Activated CD4-positive, alpha-beta T cell treated with anti-CD3 and anti-CD28 coated beads for 36 hours (primary cell): ENCODE data around the gene ADGRG3. TPM values are rescaled to one million over a fixed set of nuclear protein-coding genes. Genes with fewer than 3 reads are reported as not detected.
A peak's percentile ranks its signal among the peaks of the same experiment; 100 is the strongest.
"Not testable (repeated sequence)": the region's sequence is repeated elsewhere in the genome, so short reads cannot be mapped to it uniquely, and the experiment has no call there.

ENCODE experiments used
- ATAC-seq: fragments of 200-7000 bp; cut with Tn5 transposase; one replicate; pipeline ENCODE4 v1.10.0; 2021; ENCODE audit warnings: mild to moderate bottlenecking, moderate library complexity
- CTCF ChIA-PET: fragments of 350-600 bp; sonication (Branson Sonifier 250); formaldehyde crosslinking; loops from one replicate; lab custom pipeline; 2021; ENCODE audit warnings: antibody characterized with exemption; lab: Charles Lee
- POLR2A ChIA-PET: fragments of 350-600 bp; sonication (Branson Sonifier 250); formaldehyde crosslinking; loops from one replicate; lab custom pipeline; 2021; ENCODE audit warnings: antibody characterized with exemption, inconsistent platforms; lab: Charles Lee
- DNase-seq: peaks from one replicate; pipeline ENCODE4 v3.0.0-alpha.2; 2020
- H3K27ac Mint-ChIP-seq: one replicate; pipeline ENCODE4 v1.8.0; 2021; ENCODE audit warnings: mixed read lengths
- H3K27me3 Mint-ChIP-seq: one replicate; pipeline ENCODE4 v1.8.0; 2021; ENCODE audit warnings: mixed read lengths
- H3K36me3 Mint-ChIP-seq: one replicate; pipeline ENCODE4 v1.8.0; 2021; ENCODE audit warnings: low read depth, mixed read lengths
- H3K4me1 Mint-ChIP-seq: one replicate; pipeline ENCODE4 v1.8.0; 2021; ENCODE audit warnings: mixed read lengths
- H3K4me3 Mint-ChIP-seq: one replicate; pipeline ENCODE4 v1.8.0; 2021; ENCODE audit warnings: mild to moderate bottlenecking, moderate library complexity, mixed read lengths
- H3K9me3 Mint-ChIP-seq: one replicate; pipeline ENCODE4 v1.8.0; 2021; ENCODE audit warnings: low read depth, mixed read lengths
- intact Hi-C, 2 experiments: fragments of 100-400 bp; cut with DNase I in 1 of 2; cut with micrococcal nuclease in 1 of 2; formaldehyde crosslinking; loops; one replicate each; pipeline versions ENCODE4 v1.14.2 to v1.15.1; 2022 to 2024; cut with DNase I, micrococcal nuclease
- total RNA-seq, 2 experiments: library from RNA; stranded (reverse); gene quantifications; one replicate each; pipeline ENCODE4 v1.2.3, GENCODE V29; 2021

Gene ADGRG3
- total RNA-seq, 2 experiments from 2014 or later: not detected

DNA sequence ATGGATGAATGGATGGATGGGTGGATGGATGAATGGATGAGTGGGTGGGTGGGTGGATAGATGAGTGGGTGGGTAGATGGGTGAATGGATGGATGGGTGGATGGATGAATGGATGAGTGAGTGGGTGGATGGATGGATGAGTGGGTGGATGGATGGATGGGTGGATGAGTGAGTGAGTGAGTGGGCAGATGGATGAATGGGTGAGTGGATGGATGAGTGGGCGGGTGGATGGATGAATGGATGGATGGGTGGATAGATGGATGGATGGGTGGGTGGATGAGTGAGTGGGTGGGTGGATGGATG, 61.0 kb downstream of the ADGRG3 start:
- Mint-ChIP-seq H3K9me3 (peaks cover 10% of the 10 kb centered on the region), H3K27ac (no peak overlapping the region), H3K27me3 (no peaks in the 10 kb centered on the region), H3K4me3 (no peak overlapping the region), H3K4me1 (no peaks in the 10 kb centered on the region), H3K36me3 (peaks cover 11% of the 10 kb centered on the region)
- CTCF ChIA-PET: no interaction called here
- intact Hi-C loops: no loop called here
- POLR2A ChIA-PET: no interaction called here
- no peak for DNase-seq
- ATAC-seq: no peak

DNA sequence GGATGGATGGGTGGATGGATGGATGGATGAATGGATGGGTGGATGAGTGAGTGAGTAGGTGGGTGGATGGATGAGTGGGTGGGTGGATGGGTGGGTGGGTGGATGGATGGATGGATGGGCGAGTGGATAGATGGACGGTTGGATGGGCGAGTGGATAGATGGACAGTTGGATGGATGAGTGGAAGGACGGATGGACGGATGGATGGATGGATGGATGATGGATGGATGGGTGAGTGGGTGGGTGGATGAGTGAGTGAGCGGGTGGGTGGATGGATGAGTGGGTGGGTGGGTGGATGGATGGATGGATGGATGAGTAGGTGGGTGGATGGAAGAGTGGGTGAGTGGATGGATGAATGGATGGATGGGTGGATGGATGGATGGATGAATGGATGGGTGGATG, 61.7 kb downstream of the ADGRG3 start:
- H3K27me3 Mint-ChIP-seq, ATAC-seq, H3K4me3 Mint-ChIP-seq, H3K4me1 Mint-ChIP-seq, H3K27ac Mint-ChIP-seq, POLR2A ChIA-PET, DNase-seq: not testable (repeated sequence)
- Mint-ChIP-seq H3K9me3 (peaks cover 10% of the 10 kb centered on the region), H3K36me3 (peaks cover 11% of the 10 kb centered on the region)
- intact Hi-C loops: loop anchor here in 1 of 2 experiments (10.0 kb wide), 1 partner anchor 1305 kb away; the partner anchor contains the start of gene AMFR
- CTCF ChIA-PET: interaction anchor here (0.8 kb wide), 1 partner anchor 268 kb away, joined by 6 read pairs; no protein-coding TSS in a partner anchor

DNA sequence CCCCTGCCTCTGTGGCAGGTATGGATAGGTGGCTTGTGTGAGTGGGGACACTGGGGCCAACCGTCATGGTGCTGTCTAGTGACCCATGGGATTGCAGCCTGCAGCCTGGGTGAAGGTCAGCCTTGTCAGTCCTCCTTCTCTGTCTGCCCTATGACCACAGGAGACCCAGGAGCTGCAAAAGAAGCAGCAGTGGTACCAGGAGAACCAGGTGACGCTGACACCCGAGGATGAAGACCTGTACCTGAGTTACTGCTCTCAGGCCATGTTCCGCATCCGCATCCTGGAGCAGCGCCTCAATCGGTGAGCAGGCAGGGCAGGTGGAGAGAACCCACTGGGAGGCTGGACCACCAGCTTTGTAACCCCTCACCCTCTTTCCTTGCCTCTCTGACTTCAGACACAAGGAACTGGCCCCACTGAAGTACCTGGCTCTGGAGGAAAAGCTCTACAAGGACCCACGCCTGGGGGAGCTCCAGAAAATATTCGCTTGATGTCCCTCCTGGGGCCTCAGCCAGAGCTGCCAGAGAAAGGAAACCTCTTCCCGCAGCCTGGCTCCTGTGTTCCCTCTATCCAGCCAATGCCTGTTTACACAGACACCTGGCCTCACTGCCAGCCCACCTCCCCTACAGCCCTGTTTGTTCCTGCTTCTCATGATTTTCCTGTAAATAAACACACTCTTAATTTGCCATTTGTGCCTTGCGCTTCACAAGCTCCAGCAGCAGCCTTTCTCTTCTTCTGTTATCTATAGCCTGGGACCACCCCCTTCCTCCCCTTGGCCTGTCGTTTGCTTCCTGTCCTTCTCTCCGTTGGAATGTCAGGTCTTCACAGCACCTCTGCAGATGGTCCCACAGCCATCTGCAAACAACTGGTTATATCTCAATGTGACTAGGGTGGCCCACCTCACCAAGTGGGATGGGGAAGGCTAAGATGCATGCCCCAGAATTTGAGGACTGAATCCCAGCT, 62.9 kb downstream of the ADGRG3 start:
- Mint-ChIP-seq H3K4me1 (peaks cover 3% of the 10 kb centered on the region), H3K27ac (no peak overlapping the region), H3K36me3 (peaks cover 11% of the 10 kb centered on the region), H3K4me3 (no peak overlapping the region), H3K9me3 (peaks cover 10% of the 10 kb centered on the region), H3K27me3 (no peaks in the 10 kb centered on the region)
- CTCF ChIA-PET: interaction anchor here (0.8 to 1.0 kb wide), 3 partner anchors 18 to 269 kb away, joined by 3 to 6 read pairs (median 4); no protein-coding TSS in a partner anchor
- no peak for DNase-seq
- intact Hi-C loops: loop anchor here in 1 of 2 experiments (10.0 kb wide), 1 partner anchor 1306 kb away; the partner anchor contains the start of gene AMFR
- POLR2A ChIA-PET: no interaction called here
- no peak for ATAC-seq

DNA sequence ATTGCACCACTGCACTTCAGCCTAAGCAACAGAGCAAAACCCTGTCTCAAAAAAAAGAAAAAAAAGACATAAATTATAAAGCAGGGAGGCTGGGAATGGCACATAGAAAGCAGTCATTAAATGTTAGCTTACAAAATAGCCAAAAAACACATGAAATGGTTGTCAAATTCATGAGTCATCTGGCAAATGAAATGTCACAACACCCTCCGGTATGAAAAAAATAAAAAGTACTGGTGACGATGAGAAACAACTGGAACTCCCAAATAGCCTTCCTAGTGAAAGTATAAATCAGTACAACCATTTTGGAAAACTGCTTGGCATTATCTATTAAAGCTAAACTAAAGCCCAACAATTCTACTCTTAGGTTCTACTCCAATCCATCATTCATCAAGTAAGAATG, 63.9 kb downstream of the ADGRG3 start:
- ChIA-PET POLR2A (no interaction called here), CTCF (interaction anchor here (0.8 kb wide), 2 partner anchors 23 to 166 kb away, joined by 3 to 4 read pairs; no protein-coding TSS in a partner anchor)
- ATAC-seq (no peak), DNase-seq (no peak)
- Mint-ChIP-seq H3K27ac (no peak overlapping the region), H3K4me3 (no peak overlapping the region), H3K9me3 (peaks cover 10% of the 10 kb centered on the region), H3K27me3 (no peaks in the 10 kb centered on the region), H3K4me1 (peaks cover 13% of the 10 kb centered on the region), H3K36me3 (peaks cover 11% of the 10 kb centered on the region)
- intact Hi-C loops: loop anchor here in 1 of 2 experiments (10.0 kb wide), 1 partner anchor 1307 kb away; the partner anchor contains the start of gene AMFR

DNA sequence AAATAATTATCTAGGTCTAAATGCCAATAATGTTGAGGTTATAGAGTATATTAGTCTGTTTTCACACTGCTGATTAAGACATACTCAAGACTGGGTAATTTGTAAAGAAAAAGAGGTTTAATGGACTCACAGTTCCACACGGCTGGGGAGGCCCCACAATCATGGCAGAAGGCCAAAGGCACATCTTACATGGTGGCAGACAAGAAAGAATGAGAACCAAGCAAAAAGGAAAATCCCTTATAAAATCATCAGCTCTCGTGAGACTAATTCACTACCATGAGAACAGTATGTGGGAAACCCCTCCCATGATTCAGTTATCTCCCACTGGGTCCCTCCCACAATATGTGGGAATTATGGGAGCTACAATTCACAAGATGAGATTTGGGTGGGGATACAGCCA, 64.6 kb downstream of the ADGRG3 start:
- Mint-ChIP-seq H3K9me3 (peaks cover 10% of the 10 kb centered on the region), H3K27ac (no peak overlapping the region), H3K4me1 (peaks cover 20% of the 10 kb centered on the region), H3K36me3 (peaks cover 14% of the 10 kb centered on the region), H3K27me3 (no peaks in the 10 kb centered on the region), H3K4me3 (peak overlapping the region; percentile 18)
- ChIA-PET POLR2A (no interaction called here), CTCF (interaction anchor here (0.8 kb wide), 1 partner anchor 167 kb away, joined by 3 read pairs; no protein-coding TSS in a partner anchor)
- intact Hi-C loops: loop anchor here in 1 of 2 experiments (10.0 kb wide), 1 partner anchor 1308 kb away; the partner anchor contains the start of gene AMFR
- DNase-seq (no peak), ATAC-seq (no peak)

DNA sequence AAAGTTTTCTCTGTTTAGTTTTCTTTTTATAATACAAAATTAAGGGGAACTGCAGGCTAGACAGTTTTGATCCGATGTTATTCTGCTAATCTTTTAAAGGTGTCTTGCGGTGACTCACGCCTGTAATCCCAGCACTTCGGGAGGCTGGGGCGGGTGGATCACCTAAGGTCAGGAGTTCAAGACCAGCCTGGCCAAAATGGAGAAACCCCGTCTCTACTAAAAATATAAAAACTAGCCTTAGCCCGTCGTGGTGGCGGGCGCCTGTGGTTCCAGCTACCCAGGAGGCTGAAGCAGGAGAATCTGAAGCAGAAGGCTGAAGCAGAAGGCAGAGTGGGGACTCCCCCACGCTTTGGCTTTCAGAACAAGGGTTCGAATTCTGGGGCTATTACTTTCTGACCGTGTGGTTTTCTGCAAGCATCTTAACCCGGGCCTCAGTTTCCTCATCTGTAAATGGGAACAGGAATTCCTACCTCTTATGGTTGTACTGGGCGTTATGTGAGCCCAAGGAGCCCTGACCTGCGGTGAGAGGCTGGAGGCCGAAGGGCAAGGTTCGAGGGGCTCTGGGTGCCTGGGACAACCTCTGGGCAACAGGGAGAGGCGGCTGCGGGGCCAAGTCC, 66.3 kb downstream of the ADGRG3 start:
- DNase-seq: no peak
- CTCF ChIA-PET: interaction anchor here (1.2 to 3.2 kb wide), 5 partner anchors 10 to 158 kb away, joined by 4 to 16 read pairs (median 9); no protein-coding TSS in a partner anchor
- H3K9me3 Mint-ChIP-seq: peaks cover 10% of the 10 kb centered on the region
- peaks cover 22% of the 10 kb centered on the region for H3K4me1 Mint-ChIP-seq
- peak overlapping the region; percentile 96 for H3K27ac Mint-ChIP-seq
- no peaks in the 10 kb centered on the region for H3K27me3 Mint-ChIP-seq
- no peak for ATAC-seq
- peak overlapping the region; percentile 92 for H3K4me3 Mint-ChIP-seq
- POLR2A ChIA-PET: no interaction called here
- intact Hi-C loops: loop anchor here (2.0 to 10.0 kb wide), 2 partner anchors 548 to 1310 kb away; partner anchors contain the start of genes PSME3IP1 (in 2 of the 2), RSPRY1 (in 2 of the 2) and AMFR (in 1 of the 2)
- peaks cover 16% of the 10 kb centered on the region for H3K36me3 Mint-ChIP-seq

DNA sequence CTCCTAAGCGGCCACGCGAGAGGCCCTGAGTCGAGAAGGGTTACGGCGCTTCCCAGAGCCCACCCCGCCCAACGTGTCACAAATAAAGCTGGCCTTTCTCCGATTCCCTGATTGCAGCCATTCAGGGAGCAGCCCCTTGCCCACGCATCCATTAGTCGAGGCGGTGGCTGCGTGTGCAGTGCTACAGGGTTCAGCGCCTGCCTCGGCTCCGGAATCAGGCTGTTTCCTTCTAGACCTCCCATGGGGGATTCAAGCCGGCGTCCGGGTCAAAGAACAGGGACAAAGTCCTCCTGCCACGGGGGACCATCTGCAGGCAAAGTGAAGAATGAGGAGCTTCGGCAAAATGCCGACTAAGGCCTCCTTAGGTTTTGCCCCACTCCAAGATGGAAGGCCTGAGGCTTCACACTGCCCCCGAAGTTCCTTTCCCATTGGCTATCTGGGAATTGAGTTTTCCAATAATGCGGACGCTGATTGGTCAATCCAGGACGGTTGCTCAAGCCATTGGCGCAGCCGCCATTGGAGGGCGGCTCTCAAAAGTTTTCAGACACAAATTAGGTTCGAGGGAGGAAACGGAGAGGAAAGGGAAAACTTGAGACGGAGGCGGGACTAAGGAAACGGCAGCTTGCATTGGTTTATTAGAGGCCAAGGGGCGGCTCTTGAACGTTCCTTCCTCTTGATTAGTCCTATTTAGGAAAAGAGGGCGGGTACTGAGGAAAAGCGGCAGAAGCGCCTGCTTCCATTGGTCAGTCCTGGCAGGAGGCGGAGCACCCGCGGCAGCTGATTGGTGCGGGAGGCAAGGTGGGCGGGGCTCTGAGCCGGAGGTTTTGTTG, 67.0 kb downstream of the ADGRG3 start:
- peaks cover 22% of the 10 kb centered on the region for H3K4me1 Mint-ChIP-seq
- intact Hi-C loops: loop anchor here (1.0 to 10.0 kb wide), 19 partner anchors 22 to 1310 kb away; partner anchors contain the start of genes CIAPIN1 (in 2 of the 2), COQ9 (in 2 of the 2), PSME3IP1 (in 2 of the 2) and RSPRY1 (in 2 of the 2)
- POLR2A ChIA-PET: interaction anchor here (0.5 to 1.1 kb wide), 6 partner anchors 13 to 261 kb away, joined by 3 to 5 read pairs (median 3); no protein-coding TSS in a partner anchor
- H3K27me3 Mint-ChIP-seq: no peaks in the 10 kb centered on the region
- peak overlapping the region; percentile 96 for H3K27ac Mint-ChIP-seq
- DNase-seq (peak; percentile 98), ATAC-seq (peak; percentile 95)
- CTCF ChIA-PET: interaction anchor here (0.9 to 3.2 kb wide), 11 partner anchors 8 to 159 kb away, joined by 3 to 16 read pairs (median 4); no protein-coding TSS in a partner anchor
- peaks cover 16% of the 10 kb centered on the region for H3K36me3 Mint-ChIP-seq
- peak overlapping the region; percentile 92 for H3K4me3 Mint-ChIP-seq
- peaks cover 10% of the 10 kb centered on the region for H3K9me3 Mint-ChIP-seq

DNA sequence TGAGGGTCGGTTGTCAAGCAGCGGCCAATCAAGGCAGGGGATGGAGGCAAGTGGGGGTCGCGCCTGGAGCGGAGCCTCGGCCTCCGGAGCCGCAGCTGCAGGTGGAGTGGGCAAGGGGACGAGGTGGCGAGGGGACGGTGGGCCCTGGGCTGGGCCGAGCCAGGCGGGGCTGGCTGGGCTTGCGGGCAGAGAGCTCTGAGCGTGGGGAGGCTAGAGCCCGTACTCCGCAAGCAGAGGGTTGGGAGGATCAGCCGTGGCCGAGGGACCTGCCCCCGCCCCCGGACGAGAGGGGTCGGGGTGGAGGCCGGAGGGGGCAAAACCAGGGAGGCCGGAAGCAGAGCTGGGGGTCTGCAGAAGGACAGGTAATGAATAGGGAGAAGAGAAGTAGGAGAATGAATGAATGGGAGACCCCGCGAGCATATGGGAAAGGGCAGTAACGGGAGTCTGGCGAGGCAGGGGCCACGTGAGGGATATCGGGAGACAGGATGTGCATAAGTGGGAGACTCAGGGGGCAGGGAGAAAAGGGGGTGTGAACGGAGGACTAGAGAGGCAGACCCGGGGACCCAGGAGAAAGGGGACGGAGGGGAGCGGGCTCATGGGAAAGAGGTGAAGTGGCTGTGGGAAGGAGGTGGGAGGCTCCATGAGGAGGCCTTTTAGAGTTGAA, 67.8 kb downstream of the ADGRG3 start, which contains the start of gene KATNB1:
Gene KATNB1 (plus strand): TSS at position 16 of the 664 bp plus-strand sequence. CDS start 1,474 bp downstream, outside the sequence.
- Mint-ChIP-seq H3K27me3 (no peaks in the 10 kb centered on the region), H3K9me3 (peaks cover 10% of the 10 kb centered on the region), H3K4me1 (peaks cover 22% of the 10 kb centered on the region), H3K27ac (peak within 1 kb of the TSS; percentile 96), H3K36me3 (peaks cover 16% of the 10 kb centered on the region), H3K4me3 (peak within 1 kb of the TSS; percentile 92)
- POLR2A ChIA-PET: interaction anchor here (0.6 to 1.1 kb wide), 4 partner anchors 59 to 261 kb away, joined by 3 to 5 read pairs (median 4); no protein-coding TSS in a partner anchor
- ATAC-seq: peak; percentile 20
- DNase-seq: peak; percentile 27
- CTCF ChIA-PET: interaction anchor here (0.6 to 3.2 kb wide), 14 partner anchors 9 to 653 kb away, joined by 3 to 16 read pairs (median 3); no protein-coding TSS in a partner anchor
- intact Hi-C loops: loop anchor here (1.0 to 10.0 kb wide), 19 partner anchors 21 to 1311 kb away; partner anchors contain the start of genes CIAPIN1 (in 2 of the 2), COQ9 (in 2 of the 2), PSME3IP1 (in 2 of the 2) and RSPRY1 (in 2 of the 2)

DNA sequence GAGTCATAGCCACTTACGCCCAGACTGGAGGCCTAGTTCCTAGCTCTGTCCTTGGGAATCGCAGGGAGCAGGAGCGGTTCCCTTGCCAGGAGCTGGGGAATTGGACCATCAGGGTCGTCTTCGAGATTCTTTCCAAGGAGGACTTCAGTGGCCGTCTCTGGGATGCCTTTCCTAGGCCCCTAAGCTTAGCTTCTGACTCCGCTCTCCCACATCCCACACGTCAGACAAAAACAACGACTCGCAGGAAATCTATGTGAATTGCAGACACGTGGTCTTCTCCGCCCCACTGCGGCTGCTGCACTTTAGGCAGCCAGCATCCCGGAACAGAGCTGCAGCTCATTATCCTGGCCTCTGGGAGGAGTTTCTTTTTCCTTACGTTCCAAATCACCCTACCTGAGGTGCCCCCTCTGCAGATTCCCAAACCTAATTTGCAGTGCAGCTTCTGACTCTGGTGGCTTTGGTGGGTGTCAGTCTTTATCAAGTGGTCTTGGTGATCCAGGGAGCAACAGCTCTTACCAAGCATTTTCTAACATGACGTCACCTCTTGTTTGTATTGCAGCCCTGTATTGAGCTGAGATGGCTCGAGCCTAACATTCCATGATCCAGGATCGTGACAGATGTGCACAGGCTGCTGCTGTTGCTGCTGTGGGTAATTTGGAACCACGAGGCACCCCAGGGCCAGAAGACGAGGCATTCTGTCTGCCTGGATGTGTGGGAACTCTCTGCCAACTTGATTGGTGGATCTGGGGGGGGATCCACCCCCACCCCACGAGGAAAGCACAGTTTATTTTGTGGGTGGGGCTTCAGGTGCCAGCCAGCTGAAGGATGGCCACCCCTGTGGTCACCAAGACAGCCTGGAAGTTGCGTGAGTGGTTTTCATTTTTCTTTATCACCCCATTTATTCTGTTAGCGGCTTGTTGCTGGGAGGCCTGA, 68.6 kb downstream of the ADGRG3 start:
- POLR2A ChIA-PET: no interaction called here
- Mint-ChIP-seq H3K27me3 (no peaks in the 10 kb centered on the region), H3K4me1 (peaks cover 22% of the 10 kb centered on the region), H3K4me3 (peak overlapping the region; percentile 92), H3K36me3 (peaks cover 16% of the 10 kb centered on the region), H3K27ac (peak overlapping the region; percentile 96), H3K9me3 (peaks cover 10% of the 10 kb centered on the region)
- ATAC-seq: no peak
- intact Hi-C loops: loop anchor here (5.0 to 10.0 kb wide), 3 partner anchors 144 to 1312 kb away; partner anchors contain the start of gene AMFR (in 1 of the 2)
- CTCF ChIA-PET: interaction anchor here (0.5 to 3.2 kb wide), 12 partner anchors 9 to 823 kb away, joined by 3 to 16 read pairs (median 3); no protein-coding TSS in a partner anchor
- DNase-seq: peak; percentile 72
